Heart right ventricle (tissue), 16 donors: ENCODE measurements around the gene LPP. TPM values are rescaled to one million over a fixed set of nuclear protein-coding genes. Genes with fewer than 3 reads are reported as not detected.

ENCODE experiments used
- ATAC-seq, 8 donors: fragments of 200-7000 bp; cut with Tn5 transposase; one replicate each; pipeline ENCODE4 v1.9.1; 2020; ENCODE audit warnings: mild to moderate bottlenecking in 8 of 8, moderate library complexity in 8 of 8, moderate number of reproducible peaks in 1 of 8
- DNase-seq, 2 donors: peaks; one replicate each; pipeline ENCODE4 v3.0.0-alpha.2; 2020
- H3K27ac ChIP-seq, 10 donors: fragments of 200-600 bp; sonication (generic) in 2 of 10; one replicate each; pipeline versions ENCODE4 v1.5.0 to v1.8.0; 2020 to 2022; ENCODE audit warnings: mild to moderate bottlenecking in 3 of 10
- H3K27me3 ChIP-seq, 7 donors: fragments of 200-600 bp; one replicate each; pipeline ENCODE4 v1.8.0; 2021 to 2022; ENCODE audit warnings: mild to moderate bottlenecking in 2 of 7
- H3K36me3 ChIP-seq, 9 donors: fragments of 200-600 bp; sonication (generic) in 1 of 9; one replicate each; pipeline versions ENCODE4 v1.5.0 to v1.8.0; 2020 to 2022; ENCODE audit warnings: mild to moderate bottlenecking in 2 of 9
- H3K4me1 ChIP-seq, 9 donors: fragments of 200-600 bp; sonication (generic) in 1 of 9; one replicate each; pipeline versions ENCODE4 v1.5.0 to v1.8.0; 2020 to 2022; ENCODE audit warnings: mild to moderate bottlenecking in 4 of 9
- H3K4me3 ChIP-seq, 10 donors: fragments of 200-600 bp; sonication (generic) in 2 of 10; one replicate each; pipeline versions ENCODE4 v1.5.0 to v1.8.0; 2020 to 2022; ENCODE audit warnings: mild to moderate bottlenecking in 7 of 10, moderate library complexity in 2 of 10
- H3K9me3 ChIP-seq, 11 donors: fragments of 200-600 bp in 10 of 11; sonication (generic) in 2 of 11; one replicate each; pipeline versions ENCODE4 v1.5.0 to v1.8.0; 2013 to 2022; ENCODE audit warnings: mild to moderate bottlenecking in 2 of 11, control low read depth in 1 of 11, moderate library complexity in 1 of 11
- CTCF ChIP-seq, 9 donors: fragments of 200-600 bp; sonication (generic) in 2 of 9; IDR thresholded peaks; one replicate each; pipeline versions ENCODE4 v1.5.0 to v1.8.0; 2021 to 2022; ENCODE audit warnings: antibody characterized with exemption in 9 of 9, mild to moderate bottlenecking in 5 of 9, moderate library complexity in 1 of 9
- WGBS, 2 donors: extraction: QIAGEN DNeasy Blood & Tissue Kit; methylation state at CpG; one replicate each; pipeline ENCODE4 v1.1.7; 2013; ENCODE audit warnings: inconsistent platforms in 1 of 2; 5-methylcytosine and 5-hydroxymethylcytosine counted together
- intact Hi-C, 10 donors: fragments of 100-400 bp; cut with DNase I; formaldehyde crosslinking; loops; one replicate each; pipeline versions ENCODE4 v1.11.1 to v1.14.2; 2022
- polyA plus RNA-seq, 2 donors: library from polyadenylated mRNA; stranded (reverse); fragments of 200-250 nt; gene quantifications; one replicate each; pipeline ENCODE4 v1.2.3, GENCODE V29; 2013
- total RNA-seq, 10 donors: library from RNA; stranded (reverse); fragmentation: NEBNext Ultra II Directional in 3 of 10; extraction: Animal tissue kit (Norgen Biotek cat#: 25700) in 3 of 10; gene quantifications; one replicate each; pipeline versions ENCODE4 v1.2.1 to v1.2.4, GENCODE V29; 2021 to 2023
- donor health status: Arrhythmogenic right ventricular cardiomyopathy.
- donor health status: ischemic (EF 13 %, LVEDD 7.1; RV severe dilation, severe dysfunction).
- donor health status: healthy with polysubstance abuse.
- donor health status: DM: no; HTN: yes; CAD: no.
- donor health status: DM: no; HTN: no; CAD: no.
- donor health status: ischemic (EF 25% LVEDD 6.9; RV normal size, moderate dysfunction).
- donor health status: ischemic (EF 25% LVEDD 5.7; RV mildly dilated, moderate dysfunction).
- donor health status: healthy.
- donor health status: DM: yes; HTN: yes; CAD: no.
- donor health status: Ischemic cardiomyopathy.
- donor health status: ischemic (EF 35%, LVEDD 5.7; RV mildly dilated, moderate dysfunction).
- donor health status: nonischemic (EF 11% LVEDD 7.7; RV severe dilation, severe dysfunction).
- donor health status: DM: yes; HTN: yes; CAD: no.
- donor health status: PGD.
- donor health status: ischemic (EF 29% LVEDD 5.4; RV normal size, mild dysfunction).
- donor health status: nonischemic (EF 23%, LVEDD 6.1; RV moderate dilation, normal function).

The LPP gene
- total and polyA plus RNA-seq, 12 donors: 8.5 to 188 (median 140) TPM

- no peak for TF ChIP-seq CTCF (IDR thresholded peaks at IDR 0.05)
- intact Hi-C loops: loop anchor here in 1 of 10 donors (5.0 kb wide), 1 partner anchor 38 kb away; no protein-coding TSS in a partner anchor
- H3K9me3 ChIP-seq: no peaks in the 10 kb centered on the region
- no peak for DNase-seq
- peaks cover 1 to 28% (median 6%) of the 10 kb centered on the region in 9 donors for H3K4me1 ChIP-seq
- no peak overlapping the region for H3K4me3 ChIP-seq
- no peaks in the 10 kb centered on the region for H3K36me3 ChIP-seq
- 91 to 94% methylated on average over 5 of the region's 5 CpGs for WGBS, 2 donors
- no peaks in the 10 kb centered on the region for H3K27me3 ChIP-seq
- no peak overlapping the region for H3K27ac ChIP-seq
- ATAC-seq: no peak
Measured at GRCh38 chr3:188934989-188935388, 781.0 kb downstream of the LPP start.

- intact Hi-C loops: loop anchor here in 1 of 10 donors (5.0 kb wide), 1 partner anchor 39 kb away; no protein-coding TSS in a partner anchor
- Histone ChIP-seq H3K4me3 (no peak overlapping the region), H3K4me1 (peaks cover 0 to 33% (median 10%) of the 10 kb centered on the region in 9 donors), H3K27me3 (no peaks in the 10 kb centered on the region), H3K36me3 (no peaks in the 10 kb centered on the region), H3K27ac (no peak overlapping the region), H3K9me3 (no peaks in the 10 kb centered on the region)
- ATAC-seq (no peak), DNase-seq (no peak)
- no peak for TF ChIP-seq CTCF (IDR thresholded peaks at IDR 0.05)
- WGBS, 2 donors: 85 to 87% methylated on average over 3 of the region's 3 CpGs
Measured at GRCh38 chr3:188936597-188937107, 782.7 kb downstream of the LPP start.

- no peak for TF ChIP-seq CTCF (IDR thresholded peaks at IDR 0.05)
- Histone ChIP-seq H3K4me1 (peaks cover 0 to 39% (median 10%) of the 10 kb centered on the region in 9 donors), H3K27me3 (no peaks in the 10 kb centered on the region), H3K36me3 (no peaks in the 10 kb centered on the region), H3K27ac (no peak overlapping the region), H3K4me3 (no peak overlapping the region), H3K9me3 (no peaks in the 10 kb centered on the region)
- DNase-seq (no peak), ATAC-seq (peak in 3 of 8 donors; percentile 26 to 45 (median 42))
- WGBS, 2 donors: 67 to 81% methylated on average over 7 of the region's 7 CpGs
- intact Hi-C loops: loop anchor here in 1 of 10 donors (5.0 kb wide), 1 partner anchor 40 kb away; no protein-coding TSS in a partner anchor
Measured at GRCh38 chr3:188937389-188937788, 783.4 kb downstream of the LPP start.

GRCh38 chr3:188938999-188939398 is 785.0 kb downstream of the LPP start:
- Histone ChIP-seq H3K4me1 (peaks cover 0 to 49% (median 10%) of the 10 kb centered on the region in 9 donors), H3K27ac (no peak overlapping the region), H3K9me3 (no peaks in the 10 kb centered on the region), H3K27me3 (no peaks in the 10 kb centered on the region), H3K4me3 (no peak overlapping the region), H3K36me3 (no peaks in the 10 kb centered on the region)
- DNase-seq (no peak), ATAC-seq (no peak)
- WGBS, 2 donors: 97 to 98% methylated on average over 3 of the region's 3 CpGs
- intact Hi-C loops: loop anchor here in 1 of 10 donors (5.0 kb wide), 1 partner anchor 42 kb away; no protein-coding TSS in a partner anchor
- TF ChIP-seq CTCF (IDR thresholded peaks at IDR 0.05): no peak
